ENCODE results near the gene SNX2.

- TF ChIP-seq CTCF (IDR thresholded peaks at IDR 0.05) (no peak), POLR2A (IDR thresholded peaks at IDR 0.05) (no peak), POLR2AphosphoS5 (IDR thresholded peaks at IDR 0.05) (no peak)
Measured at GRCh38 chr5:122864842-122865241, 90.0 kb downstream of the SNX2 start.
